ENCODE results near the gene IGFBP6.

IGFBP6 gene, protein sequence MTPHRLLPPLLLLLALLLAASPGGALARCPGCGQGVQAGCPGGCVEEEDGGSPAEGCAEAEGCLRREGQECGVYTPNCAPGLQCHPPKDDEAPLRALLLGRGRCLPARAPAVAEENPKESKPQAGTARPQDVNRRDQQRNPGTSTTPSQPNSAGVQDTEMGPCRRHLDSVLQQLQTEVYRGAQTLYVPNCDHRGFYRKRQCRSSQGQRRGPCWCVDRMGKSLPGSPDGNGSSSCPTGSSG

DNA sequence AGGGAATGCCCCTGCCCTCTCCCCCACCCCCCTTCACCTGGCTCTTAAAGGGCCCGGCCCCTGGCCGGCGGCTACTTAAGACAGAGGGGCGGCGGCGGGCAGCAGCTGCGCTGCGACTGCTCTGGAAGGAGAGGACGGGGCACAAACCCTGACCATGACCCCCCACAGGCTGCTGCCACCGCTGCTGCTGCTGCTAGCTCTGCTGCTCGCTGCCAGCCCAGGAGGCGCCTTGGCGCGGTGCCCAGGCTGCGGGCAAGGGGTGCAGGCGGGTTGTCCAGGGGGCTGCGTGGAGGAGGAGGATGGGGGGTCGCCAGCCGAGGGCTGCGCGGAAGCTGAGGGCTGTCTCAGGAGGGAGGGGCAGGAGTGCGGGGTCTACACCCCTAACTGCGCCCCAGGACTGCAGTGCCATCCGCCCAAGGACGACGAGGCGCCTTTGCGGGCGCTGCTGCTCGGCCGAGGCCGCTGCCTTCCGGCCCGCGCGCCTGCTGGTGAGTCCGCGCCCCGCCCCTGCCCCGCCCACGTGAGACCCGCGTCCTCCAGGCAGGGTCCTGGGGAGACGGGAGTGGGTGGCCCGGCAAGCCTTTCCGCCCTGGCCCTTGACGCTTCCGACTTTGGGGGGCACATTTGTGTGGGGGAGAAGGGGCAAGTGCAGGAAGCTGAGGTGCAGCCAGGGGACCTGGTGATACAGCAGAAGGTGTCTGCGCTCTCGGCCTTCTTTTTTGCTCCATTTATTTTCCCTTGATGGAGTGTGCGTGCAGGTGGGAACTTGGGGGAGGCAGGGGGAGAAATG, at the start of gene IGFBP6:
Gene IGFBP6, plus strand, starts transcription at position 104 of the 790 bp plus-strand sequence. Its CDS starts 51 bp downstream, at position 155.
- peak; percentile 47 for DNase-seq (ENCODE audit: low read depth)

DNA sequence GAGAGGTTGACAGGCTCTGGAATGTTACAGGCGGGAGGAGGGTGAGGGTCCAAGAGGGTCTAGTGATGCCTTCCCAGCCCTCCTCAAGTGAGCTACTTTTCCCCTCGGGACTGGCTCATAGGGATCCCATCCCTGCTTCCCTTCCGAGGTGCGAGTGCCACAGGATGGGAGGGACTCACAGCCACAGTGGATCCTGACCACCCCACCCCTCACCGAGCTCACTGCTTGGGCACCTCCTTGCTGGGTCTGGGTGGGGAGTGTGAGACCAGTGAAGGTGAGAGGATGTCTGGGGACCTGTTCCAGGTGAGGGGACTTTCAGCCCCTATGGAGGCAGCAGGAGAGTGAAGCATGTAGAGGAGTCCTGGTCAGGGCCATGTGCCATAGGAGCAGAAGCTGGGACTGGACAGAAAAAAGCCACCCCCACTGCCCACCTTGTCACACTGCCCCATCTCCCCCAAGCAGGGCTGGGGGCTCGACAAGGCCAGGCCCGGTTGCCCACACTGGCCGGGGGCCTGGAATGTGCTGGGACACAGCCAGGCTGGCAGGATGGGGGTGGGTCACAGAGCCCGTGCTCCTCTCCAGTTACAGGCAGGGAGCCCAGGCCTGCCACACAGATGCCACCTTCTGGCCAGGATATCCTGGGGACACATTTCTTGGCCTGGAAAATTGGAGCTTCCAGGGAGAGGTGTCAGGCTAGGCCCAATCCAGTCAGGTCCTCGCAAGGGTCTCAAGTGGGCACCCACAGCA, 49.3 kb upstream of the IGFBP6 start:
- no peak for DNase-seq (ENCODE audit: low read depth)

DNA sequence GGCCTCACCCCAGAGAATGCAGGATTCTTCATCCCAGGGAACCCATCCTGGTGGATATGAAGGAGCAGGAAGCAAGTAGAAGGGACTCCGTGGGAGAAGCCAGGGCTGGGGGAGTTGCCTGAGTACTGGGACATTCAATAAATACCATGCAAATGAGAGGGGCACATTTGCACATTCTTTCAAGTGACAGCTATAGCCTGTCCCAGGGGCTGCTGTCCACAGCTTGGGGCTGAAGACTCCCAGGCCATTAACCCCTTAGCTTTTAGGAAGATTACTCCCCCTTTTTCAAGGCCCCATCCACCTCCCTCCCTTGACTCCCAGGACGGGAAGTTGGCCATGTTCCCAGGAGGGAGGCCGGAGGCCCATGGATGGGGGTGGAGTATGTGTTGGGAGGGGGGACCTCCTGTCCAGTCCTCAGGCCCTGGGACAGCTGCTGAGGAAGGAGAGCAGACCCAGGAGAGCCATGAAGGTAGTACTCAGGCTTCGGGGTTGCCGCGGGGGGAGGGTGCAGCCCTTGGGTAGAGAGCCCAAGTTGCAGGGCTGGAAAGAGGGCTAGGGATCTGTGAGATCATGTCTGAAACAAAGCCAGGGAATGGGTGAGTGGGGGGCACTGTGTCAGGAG, 48.6 kb upstream of the IGFBP6 start:
- no peak for DNase-seq (ENCODE audit: low read depth)

DNA sequence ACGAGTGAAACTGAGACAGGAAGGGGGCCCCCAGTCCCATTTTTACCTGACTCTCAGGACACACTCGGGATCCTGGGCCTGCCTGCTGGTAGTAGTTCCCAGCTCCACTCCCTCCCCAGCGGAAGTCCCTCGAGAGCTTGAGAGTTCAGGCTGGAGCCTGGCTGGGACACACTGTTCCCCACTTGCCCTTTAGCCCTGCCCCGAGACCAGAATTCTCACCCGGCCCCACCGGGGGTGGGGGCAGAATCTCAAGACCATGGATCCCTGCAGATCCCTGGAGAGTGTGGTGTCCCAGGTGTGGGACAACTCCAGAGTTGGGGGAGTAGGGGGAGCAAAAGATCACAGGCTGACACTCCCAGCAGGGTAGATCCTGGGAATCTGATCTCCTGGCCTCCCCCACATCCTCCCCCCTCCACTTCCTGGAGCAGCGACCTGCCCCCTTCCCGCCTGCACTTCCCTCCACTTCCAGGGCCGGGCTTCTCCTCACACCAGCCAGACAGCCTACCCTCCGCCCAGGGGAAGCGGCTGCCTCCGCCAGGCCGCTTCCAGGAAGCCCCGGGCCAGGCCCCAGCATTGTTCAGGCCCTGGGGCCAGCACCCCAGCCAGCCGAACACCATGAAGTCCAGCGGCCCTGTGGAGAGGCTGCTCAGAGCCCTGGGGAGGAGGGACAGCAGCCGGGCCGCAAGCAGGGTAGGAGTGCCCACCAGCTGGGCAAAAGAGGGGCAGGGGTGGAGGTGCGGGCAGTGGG, 47.7 kb upstream of the IGFBP6 start, which contains the start of gene TNS2:
Gene TNS2, plus strand, starts transcription at position 495 of the 748 bp plus-strand sequence. Its CDS starts 121 bp downstream, at position 616.
- no peak for DNase-seq (ENCODE audit: low read depth)

DNA sequence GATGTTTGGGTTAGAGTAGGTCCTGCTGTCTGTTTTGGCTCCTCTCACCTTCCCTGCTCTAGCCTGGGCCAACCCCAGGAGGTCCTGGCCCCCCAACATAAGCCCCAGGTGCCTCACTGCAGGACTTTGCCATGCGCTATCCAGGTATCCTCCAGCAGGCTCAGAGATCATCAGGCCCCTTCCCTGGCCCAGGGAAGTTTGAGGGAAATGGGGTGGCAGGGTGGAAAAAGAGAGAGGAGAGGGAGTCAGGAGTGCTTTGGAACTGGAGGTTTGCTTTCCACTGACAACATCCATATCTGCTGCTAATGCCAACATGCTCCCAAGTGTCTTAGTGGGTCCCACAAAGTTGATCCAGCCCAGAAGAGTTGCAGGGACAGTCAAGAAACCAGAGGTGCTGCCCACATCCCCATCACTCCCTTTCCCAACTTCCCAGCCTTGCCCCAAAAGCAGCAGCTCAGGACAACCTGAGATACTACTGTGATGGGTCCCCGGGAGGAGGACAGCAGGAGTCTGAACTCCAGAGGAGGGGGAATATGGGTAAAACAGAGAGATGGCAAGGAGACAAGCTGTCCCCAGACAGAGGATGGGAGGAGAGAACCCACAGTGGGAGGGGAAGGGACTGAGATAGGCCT, 46.9 kb upstream of the IGFBP6 start:
- DNase-seq (ENCODE audit: low read depth) = no peak

DNA sequence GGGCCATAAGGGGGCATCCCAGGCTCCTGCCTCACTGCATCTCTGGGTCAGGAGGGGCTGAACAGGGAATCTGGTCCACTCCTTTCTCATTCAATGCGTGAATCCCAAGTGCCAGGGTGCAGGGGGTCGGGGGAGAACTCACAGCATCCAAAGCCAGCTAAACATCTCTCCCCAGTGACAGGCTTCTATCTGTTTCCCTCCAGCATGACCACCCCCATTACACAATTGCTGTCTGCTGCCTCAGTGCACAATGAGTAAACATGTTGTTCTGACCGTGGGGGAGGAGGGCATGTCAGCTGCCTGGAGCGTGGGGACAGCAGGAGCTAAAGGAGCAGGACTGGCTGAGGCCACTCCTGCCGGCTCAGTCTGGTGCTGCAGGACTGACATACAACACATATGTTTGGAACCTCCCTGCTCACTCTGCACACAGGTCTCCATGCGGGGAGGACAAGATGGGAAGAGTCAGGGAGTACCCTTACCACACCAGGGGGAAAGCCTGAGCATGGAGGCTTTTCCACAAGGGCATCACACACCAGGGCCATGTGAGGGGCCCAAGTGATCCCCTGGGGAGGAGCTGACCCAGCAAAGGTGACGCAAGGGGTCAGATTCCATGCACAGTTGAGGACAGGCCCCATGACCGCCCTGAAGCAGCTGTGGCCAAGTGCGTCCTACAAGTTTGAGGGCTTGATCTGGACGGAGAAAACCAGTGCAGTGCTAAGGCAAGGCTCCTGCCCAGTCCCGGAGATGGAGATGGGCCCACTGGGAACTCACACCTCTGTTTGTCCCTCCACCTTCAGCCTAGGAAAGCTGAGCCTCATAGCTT, 46.2 kb upstream of the IGFBP6 start:
- no peak for DNase-seq (ENCODE audit: low read depth)

DNA sequence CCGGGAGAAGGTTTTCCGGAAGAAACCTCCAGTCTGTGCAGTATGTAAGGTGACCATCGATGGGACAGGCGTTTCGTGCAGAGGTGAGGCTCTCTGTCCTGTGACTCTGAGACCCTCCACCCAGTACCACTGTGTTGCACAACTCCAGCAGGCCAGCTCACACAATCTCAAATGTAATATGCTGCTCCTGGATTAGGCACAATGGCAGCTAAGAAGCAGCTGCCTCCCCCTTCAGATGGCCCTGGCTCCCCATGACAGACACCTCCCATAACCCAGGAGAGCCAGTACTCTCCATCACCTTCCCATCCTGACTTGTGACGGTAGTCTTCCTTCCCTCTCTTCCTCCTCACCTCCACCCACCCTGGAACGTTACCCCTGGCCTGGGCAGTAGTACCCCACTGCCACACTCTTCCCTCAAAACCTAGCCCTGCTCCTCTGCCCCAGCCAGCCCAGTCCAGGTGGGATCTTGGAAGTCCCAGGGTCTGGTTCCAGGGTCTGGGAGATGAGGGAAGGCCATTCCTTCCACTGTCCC, 45.5 kb upstream of the IGFBP6 start:
- no peak for DNase-seq (ENCODE audit: low read depth)

DNA sequence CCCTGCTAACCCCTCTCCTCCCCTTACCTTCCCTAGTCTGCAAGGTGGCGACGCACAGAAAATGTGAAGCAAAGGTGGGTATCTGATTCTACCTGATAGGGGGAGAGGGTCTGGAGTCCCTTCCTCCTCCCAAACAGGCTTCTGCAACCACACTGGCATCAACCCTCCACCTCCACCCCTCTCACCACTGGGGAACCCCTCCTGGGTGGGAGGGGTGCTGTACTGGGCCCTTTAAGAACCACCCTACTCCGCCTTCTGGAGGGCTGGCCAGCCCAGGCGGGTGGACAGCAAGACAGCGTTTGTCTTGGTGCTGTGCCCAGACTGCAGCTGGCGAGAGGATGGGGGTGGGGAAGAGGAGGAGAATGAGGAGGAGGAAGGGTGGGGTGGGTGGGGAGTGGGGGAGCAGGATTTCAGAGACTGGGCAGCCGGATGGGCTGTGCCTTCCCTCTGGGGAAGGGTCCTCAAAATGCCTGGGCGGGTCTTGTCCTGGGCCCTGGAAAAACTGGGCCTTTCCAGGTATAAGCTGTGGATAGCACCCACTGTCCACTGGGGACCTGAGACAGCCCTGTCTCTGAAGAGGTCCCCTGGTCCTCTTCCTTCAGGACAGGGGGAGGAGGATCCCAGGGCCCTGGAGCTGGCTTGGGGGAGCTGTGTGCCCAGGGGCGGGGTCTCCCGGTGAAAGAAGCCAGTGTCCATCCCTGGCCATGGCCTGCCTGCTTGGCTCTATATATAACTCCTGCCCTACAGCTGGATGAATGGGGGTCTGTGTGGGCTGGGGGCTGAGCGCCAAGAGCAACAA, 44.8 kb upstream of the IGFBP6 start:
- DNase-seq (ENCODE audit: low read depth) = no peak

DNA sequence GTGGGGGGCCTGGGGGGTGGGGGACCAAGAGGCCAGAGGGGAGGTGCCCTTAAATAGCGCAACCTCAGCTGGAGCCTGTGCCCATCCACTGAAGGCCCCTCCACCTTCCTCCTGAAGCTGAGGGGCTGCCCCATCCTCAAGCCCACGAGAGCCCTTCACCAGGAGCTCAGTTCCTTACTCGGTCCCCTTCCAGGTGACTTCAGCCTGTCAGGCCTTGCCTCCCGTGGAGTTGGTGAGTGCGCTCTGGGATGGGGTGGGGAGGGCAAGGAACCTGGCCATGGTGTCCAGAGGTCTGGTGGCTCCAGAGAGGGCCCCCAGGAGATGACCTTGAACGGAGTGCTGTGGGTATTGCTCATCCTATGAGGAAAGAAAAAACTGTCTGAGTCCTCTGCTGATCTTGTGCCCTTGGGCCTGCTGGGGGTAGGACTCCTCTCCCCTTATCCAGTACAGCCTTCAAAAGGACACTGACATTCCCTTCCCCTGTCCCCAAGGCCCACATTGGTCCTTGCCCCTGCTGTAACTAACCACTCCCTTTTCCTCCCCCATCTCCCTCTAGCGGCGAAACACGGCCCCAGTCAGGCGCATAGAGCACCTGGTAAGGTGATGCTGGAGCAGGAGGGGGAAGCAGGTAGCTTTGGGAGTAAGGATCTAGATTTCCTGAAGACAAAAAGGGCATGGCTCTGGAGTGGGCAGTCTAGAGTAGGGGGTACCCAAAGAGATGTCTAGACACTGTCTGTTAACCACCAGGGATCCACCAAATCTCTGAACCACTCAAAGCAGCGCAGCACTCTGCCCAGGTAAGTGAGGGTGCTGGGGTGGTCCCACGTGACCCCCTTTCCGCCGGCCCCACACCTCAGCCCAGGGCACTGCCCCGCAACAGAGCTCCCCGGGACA, 44.0 kb upstream of the IGFBP6 start:
- DNase-seq (ENCODE audit: low read depth) = peak; percentile 38

DNA sequence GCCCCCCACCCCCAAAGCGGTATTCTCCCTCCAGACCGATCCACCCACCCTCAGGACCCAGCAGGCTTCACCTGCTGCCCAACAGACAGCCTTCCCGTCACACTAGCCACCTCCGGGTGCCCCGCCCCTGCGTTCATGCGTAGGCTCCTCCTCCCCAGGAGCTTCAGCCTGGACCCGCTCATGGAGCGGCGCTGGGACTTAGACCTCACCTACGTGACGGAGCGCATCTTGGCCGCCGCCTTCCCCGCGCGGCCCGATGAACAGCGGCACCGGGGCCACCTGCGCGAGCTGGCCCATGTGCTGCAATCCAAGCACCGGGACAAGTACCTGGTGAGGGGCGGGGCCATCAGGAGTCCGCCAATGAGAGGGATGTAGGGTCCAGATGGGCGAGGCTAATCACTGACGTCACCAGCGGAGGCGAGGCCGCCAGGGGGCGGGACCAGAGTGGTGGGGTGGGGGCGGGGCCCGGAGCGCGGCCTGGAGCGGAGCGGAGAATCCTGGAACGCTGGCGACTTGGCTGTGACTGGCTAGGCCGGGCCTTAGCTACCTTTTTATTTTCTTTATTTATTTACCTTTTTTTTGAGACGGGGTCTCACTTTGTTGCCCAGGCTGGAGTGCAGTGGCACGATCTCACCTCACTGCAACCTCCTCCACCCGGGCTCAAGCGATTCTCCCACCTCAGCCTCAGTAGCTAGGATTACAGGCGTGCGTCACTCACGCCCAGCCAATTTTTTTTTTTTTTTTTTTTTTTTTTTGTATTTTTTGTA, 43.2 kb upstream of the IGFBP6 start:
- peak; percentile 86 for DNase-seq (ENCODE audit: low read depth)

DNA sequence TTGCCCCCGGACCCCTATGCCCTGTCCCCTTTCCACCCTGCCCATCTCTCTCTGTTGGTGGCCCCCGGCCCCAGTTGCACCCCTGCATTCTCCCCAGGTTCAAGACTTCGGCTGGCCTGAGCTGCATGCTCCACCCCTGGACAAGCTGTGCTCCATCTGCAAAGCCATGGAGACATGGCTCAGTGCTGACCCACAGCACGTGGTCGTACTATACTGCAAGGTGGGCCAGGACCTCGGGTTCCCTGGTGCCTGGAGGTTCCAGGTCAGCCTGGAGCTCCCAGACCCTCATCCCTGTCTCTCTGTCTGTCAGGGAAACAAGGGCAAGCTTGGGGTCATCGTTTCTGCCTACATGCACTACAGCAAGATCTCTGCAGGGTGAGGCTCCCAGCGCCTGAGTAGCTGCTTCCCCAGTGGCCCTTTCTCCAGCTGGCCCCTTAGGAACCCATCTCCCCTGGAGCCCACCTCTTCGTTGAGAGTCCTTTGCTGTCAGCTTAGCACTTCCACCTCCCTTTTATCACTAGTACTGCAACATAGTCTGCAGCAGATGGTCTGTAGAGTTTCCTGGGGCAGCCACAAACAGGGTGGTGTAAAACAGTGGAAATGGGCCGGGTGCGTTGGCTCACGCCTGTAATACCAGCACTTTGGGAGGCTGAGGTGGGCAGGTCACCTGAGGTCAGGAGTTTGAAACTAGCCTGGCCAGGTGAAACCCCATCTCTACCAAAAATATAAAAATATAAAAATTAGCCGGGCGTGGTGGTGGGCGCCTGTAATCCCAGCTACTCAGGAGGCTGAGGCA, 41.8 kb upstream of the IGFBP6 start:
- DNase-seq (ENCODE audit: low read depth) = no peak

DNA sequence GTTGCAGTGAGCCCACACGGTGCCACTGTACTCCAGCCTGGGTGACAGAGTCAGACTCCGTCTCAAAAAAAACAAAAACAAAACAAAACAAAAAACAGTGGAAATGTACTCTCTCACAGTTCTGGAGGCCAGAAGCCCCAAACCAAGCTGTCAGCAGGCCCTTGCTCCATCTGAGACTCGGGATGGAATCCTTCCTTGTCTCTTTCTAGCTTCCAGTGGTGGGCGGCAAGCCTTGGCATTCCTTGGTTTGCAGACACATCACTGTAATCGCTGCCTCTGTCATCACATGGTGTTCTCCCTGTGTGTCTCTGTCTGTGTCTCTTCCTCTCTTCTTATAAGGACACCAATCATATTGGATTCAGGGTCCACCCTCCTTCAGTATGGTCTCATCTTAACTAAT, 41.2 kb upstream of the IGFBP6 start:
- no peak for DNase-seq (ENCODE audit: low read depth)

DNA sequence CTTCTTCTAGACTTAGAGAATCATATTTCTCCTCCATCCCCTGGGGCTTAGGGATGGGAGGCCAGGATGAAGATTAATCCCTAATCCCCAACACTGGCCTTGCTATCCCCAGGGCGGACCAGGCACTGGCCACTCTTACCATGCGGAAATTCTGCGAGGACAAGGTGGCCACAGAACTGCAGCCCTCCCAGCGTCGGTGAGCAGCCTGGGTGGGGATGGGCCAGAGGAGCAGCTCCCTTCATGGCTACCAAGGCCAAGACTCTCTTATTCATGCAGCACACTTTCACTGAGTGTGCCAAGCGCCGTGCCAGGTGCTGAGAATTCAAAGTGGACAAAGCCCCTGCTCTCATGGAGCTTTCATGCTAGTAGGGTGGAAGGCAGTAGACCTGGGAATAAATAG, 40.6 kb upstream of the IGFBP6 start:
- DNase-seq (ENCODE audit: low read depth) = no peak

DNA sequence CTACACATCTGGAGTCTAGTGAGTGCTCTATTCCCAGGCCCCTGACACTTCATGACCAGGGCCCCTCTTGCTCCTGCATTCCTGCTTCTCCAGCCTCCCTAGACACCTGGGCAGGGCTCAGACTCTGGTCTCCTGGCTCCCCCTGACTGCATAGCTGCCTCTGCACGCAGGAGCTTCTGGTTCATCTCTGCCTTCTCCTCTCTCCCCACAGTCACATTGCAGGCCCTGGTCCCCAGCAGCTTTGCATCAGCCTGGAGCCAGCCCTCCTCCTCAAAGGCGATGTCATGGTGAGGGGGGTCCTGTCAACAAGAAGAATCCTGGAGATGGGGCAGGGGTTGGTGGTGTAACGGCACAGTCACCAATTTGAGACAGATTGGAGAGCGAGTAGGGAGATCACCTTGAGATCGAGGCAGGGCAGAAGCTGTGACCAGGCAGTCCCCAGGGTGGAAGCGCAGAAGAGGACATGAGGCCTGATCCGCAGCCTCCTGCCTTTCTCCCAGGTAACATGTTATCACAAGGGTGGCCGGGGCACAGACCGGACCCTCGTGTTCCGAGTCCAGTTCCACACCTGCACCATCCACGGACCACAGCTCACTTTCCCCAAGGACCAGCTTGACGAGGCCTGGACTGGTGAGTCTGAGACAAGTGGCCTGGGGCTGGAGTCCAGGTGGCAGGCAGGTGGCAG, 39.5 kb upstream of the IGFBP6 start:
- DNase-seq (ENCODE audit: low read depth) = no peak

DNA sequence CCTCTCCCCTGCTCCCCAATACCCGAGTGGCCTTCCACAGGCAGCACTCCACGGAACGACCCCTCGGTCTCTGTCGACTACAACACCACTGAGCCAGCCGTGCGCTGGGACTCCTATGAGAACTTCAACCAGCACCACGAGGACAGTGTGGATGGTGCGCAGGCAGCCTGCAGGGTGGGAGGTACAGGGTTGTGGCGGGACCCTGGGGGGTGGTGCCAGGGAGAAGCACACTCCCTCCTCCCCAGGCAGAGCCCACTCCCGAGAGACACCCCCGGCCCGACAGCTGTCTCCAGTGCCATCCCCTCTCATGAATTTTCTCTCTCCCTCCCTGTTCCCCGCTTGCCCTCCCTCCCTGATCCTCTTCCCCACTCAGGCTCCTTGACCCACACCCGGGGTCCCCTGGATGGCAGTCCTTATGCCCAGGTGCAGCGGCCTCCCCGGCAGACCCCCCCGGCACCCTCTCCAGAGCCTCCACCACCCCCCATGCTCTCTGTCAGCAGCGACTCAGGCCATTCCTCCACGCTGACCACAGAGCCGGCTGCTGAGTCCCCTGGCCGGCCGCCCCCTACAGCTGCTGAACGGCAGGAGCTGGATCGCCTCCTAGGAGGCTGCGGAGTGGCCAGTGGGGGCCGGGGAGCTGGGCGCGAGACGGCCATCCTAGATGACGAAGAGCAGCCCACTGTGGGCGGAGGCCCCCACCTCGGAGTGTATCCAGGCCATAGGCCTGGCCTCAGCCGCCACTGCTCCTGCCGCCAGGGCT, 38.6 kb upstream of the IGFBP6 start:
- DNase-seq (ENCODE audit: low read depth) = no peak

All from activated gamma-delta T cell treated with anti-CD3 and anti-CD28 coated beads, Interleukin-2, amount 50 U/mL, for 16 hours (primary cell).